GM18498 (cell line): ENCODE results near the gene THRA.

Experiments
- ATAC-seq: cut with Tn5 transposase; IDR thresholded peaks from one replicate; pipeline ENCODE4 v1.9.1; 2021; ENCODE audit warnings: mild to moderate bottlenecking, moderate library complexity; ENCODE audit not compliant: unreplicated experiment

The THRA gene

GRCh38 chr17:40079545-40079944 lies 16.8 kb downstream of the THRA start:
- ATAC-seq = no peak

DNA sequence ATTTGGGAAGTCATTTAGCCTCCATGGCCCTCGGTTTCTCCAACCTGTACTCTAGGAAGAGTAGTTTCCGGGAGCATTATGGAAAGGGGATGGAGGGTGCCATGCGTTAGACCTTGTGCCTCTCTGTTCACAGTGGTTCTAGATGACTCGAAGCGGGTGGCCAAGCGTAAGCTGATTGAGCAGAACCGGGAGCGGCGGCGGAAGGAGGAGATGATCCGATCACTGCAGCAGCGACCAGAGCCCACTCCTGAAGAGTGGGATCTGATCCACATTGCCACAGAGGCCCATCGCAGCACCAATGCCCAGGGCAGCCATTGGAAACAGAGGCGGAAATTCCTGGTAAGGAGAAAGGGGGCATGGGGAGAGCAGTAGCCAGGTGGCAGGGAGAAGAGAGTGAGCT lies 21.7 kb downstream of the THRA start:
- ATAC-seq = no peak

GRCh38 chr17:40086150-40087044 lies 23.6 kb downstream of the THRA start:
- no peak for ATAC-seq

GRCh38 chr17:40087049-40087794 lies 24.5 kb downstream of the THRA start:
- ATAC-seq = no peak

GRCh38 chr17:40087903-40088718 lies 25.3 kb downstream of the THRA start:
- ATAC-seq = no peak

DNA sequence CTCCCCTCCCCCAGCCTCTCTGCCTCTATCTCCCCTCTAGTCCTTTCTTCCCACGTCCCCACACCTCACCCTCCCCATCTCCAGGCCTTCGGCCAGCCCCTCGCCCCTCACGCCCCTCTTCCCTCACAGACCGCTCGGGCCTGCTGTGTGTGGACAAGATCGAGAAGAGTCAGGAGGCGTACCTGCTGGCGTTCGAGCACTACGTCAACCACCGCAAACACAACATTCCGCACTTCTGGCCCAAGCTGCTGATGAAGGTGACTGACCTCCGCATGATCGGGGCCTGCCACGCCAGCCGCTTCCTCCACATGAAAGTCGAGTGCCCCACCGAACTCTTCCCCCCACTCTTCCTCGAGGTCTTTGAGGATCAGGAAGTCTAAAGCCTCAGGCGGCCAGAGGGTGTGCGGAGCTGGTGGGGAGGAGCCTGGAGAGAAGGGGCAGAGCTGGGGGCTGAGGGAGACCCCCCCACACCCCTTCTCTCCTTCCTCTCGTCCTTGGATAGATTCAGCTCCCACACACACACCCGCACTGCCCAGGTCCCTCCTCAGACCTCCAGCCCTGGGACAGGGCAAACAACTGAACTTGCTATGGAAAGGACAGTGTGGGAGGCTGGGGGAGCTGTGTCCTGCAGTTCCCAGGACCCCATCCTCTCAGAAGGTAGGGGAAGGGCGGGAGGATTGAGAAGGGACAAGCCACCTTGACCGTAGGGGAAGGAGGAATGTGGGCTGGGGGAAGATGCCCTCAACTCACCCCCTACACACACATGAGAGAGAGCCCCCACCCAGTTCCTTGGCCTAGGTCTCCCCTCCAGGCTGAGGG lies 26.5 kb downstream of the THRA start:
- ATAC-seq = no peak

DNA sequence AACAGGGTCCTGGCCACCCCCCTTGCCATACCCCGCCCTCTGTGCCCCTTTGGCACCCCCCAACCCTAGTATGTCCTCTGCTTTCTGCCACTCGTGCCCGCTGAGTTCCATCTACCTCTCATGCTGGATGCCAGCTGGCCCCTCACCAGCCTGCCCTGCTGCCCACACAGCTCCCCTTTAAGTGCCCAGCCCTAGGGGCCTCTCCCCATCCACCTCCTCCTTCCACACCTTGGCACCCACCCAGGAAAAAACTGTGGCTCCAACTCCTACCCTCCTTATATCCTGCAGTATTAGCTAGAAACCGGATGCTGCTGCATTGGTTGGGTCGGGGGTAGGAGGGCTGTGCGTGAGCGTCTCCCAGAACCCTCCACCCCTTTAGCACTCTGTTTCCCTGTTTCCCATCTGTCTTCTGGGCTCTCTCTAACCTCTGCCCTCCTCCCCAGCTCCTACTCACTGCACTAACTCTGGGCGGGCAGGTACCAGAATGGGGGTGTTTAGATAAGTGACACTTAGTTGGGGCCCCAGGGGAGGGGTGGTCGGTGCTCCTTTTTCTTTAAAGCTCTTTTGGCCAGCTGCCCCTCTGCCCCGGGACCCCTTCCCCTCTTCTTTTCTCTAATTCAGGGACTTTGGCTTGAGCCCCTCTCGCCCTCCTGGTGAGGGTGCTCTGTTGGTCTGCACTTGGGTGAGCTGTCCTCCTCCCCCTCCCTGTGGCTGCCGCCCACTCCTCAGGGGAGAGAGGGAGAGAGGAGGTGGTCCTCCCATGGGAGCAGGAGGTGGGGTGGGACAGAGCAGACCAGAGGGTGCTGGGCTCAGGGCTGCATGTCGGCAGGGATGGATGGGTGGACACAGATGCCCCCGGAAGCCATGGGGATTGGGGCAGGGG lies 27.7 kb downstream of the THRA start:
- no peak for ATAC-seq

GRCh38 chr17:40091691-40092397 lies 29.1 kb downstream of the THRA start:
- ATAC-seq = no peak

- ATAC-seq = no peak
Measured at GRCh38 chr17:40092581-40092980, 29.8 kb downstream of the THRA start.

DNA sequence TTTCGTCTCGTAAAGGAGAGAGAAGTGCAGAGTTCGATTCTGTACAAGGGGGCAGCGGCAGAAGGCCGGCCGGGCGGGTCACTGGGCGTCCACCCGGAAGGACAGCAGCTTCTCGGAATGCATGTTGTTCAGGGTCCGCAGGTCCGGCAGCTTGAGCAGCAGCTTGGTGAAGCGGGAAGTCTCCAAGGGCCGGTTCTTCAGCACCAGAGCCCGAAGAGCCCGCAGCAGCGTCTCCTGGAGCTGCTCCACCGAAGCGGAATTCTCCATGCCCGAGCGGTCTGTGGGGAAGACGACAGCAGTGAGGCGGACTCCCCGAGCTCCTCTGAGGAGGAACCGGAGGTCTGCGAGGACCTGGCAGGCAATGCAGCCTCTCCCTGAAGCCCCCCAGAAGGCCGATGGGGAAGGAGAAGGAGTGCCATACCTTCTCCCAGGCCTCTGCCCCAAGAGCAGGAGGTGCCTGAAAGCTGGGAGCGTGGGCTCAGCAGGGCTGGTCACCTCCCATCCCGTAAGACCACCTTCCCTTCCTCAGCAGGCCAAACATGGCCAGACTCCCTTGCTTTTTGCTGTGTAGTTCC lies 30.3 kb downstream of the THRA start:
- no peak for ATAC-seq

GRCh38 chr17:40093580-40094201 lies 30.9 kb downstream of the THRA start:
- no peak for ATAC-seq

DNA sequence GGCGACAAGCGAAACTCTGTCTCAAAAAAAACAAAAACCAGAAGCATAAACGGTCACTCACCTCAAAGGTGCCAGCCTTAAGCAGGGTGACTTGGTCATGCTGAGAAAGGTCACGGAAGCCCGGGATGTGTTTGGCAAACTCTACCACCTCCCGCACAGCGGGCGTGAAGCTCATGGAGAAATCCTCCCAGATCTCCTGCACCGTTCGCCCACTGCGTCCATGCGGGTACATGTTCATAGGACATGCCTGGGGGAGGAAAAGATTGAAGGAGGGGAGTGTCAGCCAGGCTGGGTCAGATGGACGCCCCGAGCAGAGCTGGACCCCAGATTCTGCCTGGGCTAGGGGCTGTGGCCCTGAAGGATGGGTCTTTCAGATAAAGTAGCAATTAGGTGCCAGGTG lies 32.1 kb downstream of the THRA start:
- no peak for ATAC-seq

- ATAC-seq = no peak
Measured at GRCh38 chr17:40095351-40095943, 32.7 kb downstream of the THRA start.

DNA sequence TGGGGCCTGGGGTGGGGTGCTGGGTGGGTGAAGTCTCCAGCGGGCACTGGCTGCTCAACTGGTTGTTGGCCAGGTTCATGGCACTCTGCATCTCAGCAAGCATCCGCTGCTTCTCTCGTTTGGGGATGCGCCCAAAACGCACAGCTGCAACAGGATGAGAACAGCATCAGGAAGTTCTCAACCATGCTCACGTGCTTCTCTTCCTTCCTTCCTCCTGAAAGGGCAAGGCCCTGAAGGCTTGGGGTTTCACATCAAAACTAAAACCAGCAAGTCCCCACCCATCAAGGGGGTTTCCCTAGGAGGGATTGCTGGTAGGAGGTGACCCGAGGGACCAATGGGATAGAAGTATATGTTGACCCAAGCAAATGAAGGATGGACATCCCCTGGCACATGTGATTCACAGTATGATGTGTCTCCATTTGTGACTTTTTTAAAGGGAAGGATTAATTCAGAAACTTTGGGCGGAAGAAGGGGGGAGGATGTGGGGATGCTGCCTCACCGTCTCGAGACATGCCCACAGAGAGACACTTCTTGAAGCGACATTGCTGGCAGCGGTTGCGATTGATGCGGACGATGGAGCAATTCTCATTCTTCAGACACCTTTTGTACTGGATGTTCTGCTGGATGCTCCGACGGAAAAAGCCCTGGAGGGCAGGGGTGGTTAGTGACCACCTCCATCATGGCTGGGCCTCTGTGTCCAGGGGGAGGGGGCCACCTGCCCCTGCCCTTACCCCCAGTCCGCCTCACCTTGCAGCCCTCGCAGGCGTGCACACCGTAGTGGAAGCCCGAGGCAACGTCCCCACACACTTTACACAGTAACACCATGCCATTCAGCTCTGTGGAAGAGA lies 33.4 kb downstream of the THRA start:
- ATAC-seq = peak; percentile 60

GRCh38 chr17:40097087-40097486 lies 34.3 kb downstream of the THRA start:
- no peak for ATAC-seq

DNA sequence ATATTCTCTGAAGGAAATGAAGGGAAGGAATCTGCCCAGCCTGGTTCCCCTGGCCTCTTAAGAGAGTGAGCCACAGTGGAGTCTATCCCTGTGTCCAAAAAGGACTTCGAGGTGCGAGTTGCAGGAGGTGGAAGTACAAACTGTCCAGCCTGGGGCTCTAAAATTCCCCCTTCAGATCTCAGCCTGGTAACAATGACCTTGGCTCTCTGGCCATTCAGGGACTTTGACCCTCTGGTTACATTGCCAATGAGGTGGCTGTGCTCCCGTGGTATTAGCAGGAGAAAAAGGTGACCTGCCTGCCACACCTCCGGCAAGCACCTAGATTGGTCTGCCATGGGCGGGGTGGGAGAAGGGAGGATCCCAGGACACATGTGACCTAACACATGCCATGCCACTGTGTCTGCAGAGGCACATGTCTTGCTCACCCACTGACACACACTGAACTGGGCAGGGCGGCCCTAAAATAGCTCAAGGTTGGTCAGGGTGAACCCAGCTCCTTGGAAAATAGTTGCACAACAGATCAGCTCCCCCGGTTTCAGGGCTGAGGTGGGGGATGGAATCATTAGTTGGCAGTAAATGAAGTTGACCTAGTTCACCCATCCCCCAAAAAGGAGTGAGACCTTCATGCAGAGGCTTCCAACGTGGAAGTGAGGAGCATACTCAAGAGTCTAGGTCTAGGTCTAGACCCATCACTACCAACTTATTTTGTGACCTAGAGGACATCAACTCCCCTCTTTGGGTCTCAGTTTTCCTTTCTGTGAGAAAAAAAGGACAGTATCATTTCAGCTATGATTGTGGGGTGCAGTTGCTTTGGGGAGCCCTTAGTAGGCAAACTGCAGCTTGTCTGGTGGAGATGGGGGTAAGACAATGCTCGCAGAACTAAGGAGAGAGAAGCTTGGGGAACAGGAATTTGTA lies 35.4 kb downstream of the THRA start:
- ATAC-seq = no peak
